WTC11 (cell line): Measurements from ENCODE around the gene LRRC41.
"Not testable (repeated sequence)": the region's sequence is repeated elsewhere in the genome, so short reads cannot be mapped to it uniquely, and the experiment has no call there.

Source experiments
- ATF3 ChIP-seq: sonication (generic); formaldehyde crosslinking; conservative IDR thresholded peaks from 2 replicates; pipeline ENCODE4 v1.8.1; 2022; ENCODE audit warnings: mild to moderate bottlenecking, missing genetic modification reagents
- CTCF ChIP-seq: fragments of 200-600 bp; IDR thresholded peaks from 2 replicates; pipeline ENCODE4 v1.8.0; 2022; ENCODE audit warnings: antibody characterized with exemption
- ESRRA ChIP-seq: sonication (generic); formaldehyde crosslinking; IDR thresholded peaks from 2 replicates; pipeline ENCODE4 v1.8.1; 2022; ENCODE audit warnings: mild to moderate bottlenecking, missing genetic modification reagents, borderline replicate concordance
- ETV6 ChIP-seq: sonication (generic); formaldehyde crosslinking; IDR thresholded peaks from 2 replicates; pipeline ENCODE4 v1.8.1; 2022; ENCODE audit warnings: mild to moderate bottlenecking, missing genetic modification reagents
- NR3C1 ChIP-seq: sonication (generic); formaldehyde crosslinking; conservative IDR thresholded peaks from 2 replicates; pipeline ENCODE4 v1.8.1; 2023; ENCODE audit warnings: low read depth, mild to moderate bottlenecking, missing genetic modification reagents
- ZNF121 ChIP-seq: sonication (generic); formaldehyde crosslinking; IDR thresholded peaks from 2 replicates; pipeline ENCODE4 v1.8.0; 2023; ENCODE audit warnings: missing genetic modification reagents

GRCh38 chr1:46322191-46322590, 18.8 kb upstream of the LRRC41 start:
- not testable (repeated sequence) for TF ChIP-seq CTCF; ATF3 (CRISPR knock-in tag); ESRRA; ETV6 (CRISPR knock-in tag); NR3C1; ZNF121 (CRISPR knock-in tag)
